Measurements from ENCODE around the gene FAM120A.

DNA sequence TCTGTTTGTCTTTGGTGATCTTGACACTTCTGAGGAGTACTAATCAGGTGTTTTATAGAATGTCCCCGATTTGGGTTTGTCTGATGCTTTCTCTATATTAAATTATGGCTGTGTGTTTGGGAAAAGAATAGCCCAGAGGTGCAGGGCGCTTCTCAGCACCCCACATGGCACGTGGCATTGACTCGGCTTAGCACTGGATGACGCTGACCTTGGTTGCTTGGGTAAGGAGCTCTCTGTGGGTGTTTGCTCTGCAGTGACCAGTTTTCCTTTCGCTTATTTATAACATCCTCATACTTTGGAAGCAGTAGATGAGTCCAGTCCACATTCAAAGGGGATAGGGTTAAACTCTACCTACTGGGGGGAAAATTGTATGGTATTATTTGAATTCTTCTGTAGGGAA lies 14.4 kb downstream of the FAM120A start:
- no peak for TF ChIP-seq POLR2A (IDR thresholded peaks at IDR 0.05)
- no peak for TF ChIP-seq CTCF (IDR thresholded peaks at IDR 0.05)
